Colonic mucosa (tissue), 4 donors: ENCODE data around the gene TNFSF13B. TPM values are rescaled to one million over a fixed set of nuclear protein-coding genes. Genes with fewer than 3 reads are reported as not detected.

Source experiments
- DNase-seq: peaks from one replicate; pipeline ENCODE4 v3.0.0-alpha.2; 2020
- H3K27ac ChIP-seq: fragments of 200-600 bp; one replicate; pipeline ENCODE4 v1.8.0; 2021
- H3K27me3 ChIP-seq: fragments of 200-600 bp; one replicate; pipeline ENCODE4 v1.8.0; 2021
- H3K36me3 ChIP-seq: fragments of 200-600 bp; one replicate; pipeline ENCODE4 v1.8.0; 2021
- H3K4me1 ChIP-seq: fragments of 200-600 bp; one replicate; pipeline ENCODE4 v1.8.0; 2021; ENCODE audit warnings: mild to moderate bottlenecking
- H3K4me3 ChIP-seq: fragments of 200-600 bp; one replicate; pipeline ENCODE4 v1.8.0; 2021
- H3K9ac ChIP-seq, 2 donors: one replicate each; pipeline ENCODE4 v1.7.0; 2013; ENCODE audit warnings: control low read depth in 2 of 2, low read depth in 2 of 2, low read length in 2 of 2
- H3K9me3 ChIP-seq: fragments of 200-600 bp; one replicate; pipeline ENCODE4 v1.8.0; 2021
- intact Hi-C: fragments of 100-400 bp; cut with DNase I; formaldehyde crosslinking; loops from one replicate; pipeline ENCODE4 v1.14.1; 2022
- total RNA-seq, 2 donors: library from RNA; stranded (reverse); fragmentation: NEBNext Ultra II Directional in 1 of 2; extraction: Animal tissue kit (Norgen Biotek cat#: 25700) in 1 of 2; gene quantifications; one replicate each; pipeline ENCODE4 v1.2.1, GENCODE V29; 2021
- TF ChIP-seq, protein P1 (sequence below): fragments of 200-600 bp; IDR thresholded peaks from one replicate; pipeline ENCODE4 v1.8.0; 2022; ENCODE audit warnings: antibody characterized with exemption, mild to moderate bottlenecking
- donor health status: healthy.
- donor health status: DM: no; HTN: no; CAD: no.
- donor health status: DM: no; HTN: no; CAD: no.

TNFSF13B gene
- total RNA-seq, 2 donors from 2014 or later: 2.9 to 4.6 TPM

DNA sequence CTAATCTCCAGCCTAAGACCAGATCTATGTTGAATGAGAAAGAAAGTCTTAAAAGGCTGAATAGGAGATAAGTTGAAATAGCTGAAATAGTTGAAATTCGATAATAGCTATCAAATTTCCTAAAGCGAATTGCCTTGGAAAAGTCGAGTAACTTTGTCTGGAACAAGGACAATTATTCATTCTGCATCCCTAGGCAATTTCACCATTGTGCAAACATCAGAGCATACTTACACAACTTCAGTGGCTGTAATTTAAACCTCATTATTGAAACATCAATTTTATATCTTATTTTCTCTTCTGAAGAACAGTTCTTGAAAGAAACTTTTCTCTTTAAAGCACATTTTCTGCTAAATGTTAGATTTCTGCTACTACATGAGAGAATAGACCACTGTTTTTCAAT lies 13.6 kb downstream of the TNFSF13B start:
- H3K4me3 ChIP-seq: no peak overlapping the region
- no peaks in the 10 kb centered on the region for H3K36me3 ChIP-seq
- no peak overlapping the region for H3K9ac ChIP-seq
- no peaks in the 10 kb centered on the region for H3K27me3 ChIP-seq
- DNase-seq: no peak
- H3K4me1 ChIP-seq: no peaks in the 10 kb centered on the region
- H3K9me3 ChIP-seq: no peaks in the 10 kb centered on the region
- intact Hi-C loops: no loop called here
- no peak overlapping the region for H3K27ac ChIP-seq
- TF ChIP-seq, protein P1, sequence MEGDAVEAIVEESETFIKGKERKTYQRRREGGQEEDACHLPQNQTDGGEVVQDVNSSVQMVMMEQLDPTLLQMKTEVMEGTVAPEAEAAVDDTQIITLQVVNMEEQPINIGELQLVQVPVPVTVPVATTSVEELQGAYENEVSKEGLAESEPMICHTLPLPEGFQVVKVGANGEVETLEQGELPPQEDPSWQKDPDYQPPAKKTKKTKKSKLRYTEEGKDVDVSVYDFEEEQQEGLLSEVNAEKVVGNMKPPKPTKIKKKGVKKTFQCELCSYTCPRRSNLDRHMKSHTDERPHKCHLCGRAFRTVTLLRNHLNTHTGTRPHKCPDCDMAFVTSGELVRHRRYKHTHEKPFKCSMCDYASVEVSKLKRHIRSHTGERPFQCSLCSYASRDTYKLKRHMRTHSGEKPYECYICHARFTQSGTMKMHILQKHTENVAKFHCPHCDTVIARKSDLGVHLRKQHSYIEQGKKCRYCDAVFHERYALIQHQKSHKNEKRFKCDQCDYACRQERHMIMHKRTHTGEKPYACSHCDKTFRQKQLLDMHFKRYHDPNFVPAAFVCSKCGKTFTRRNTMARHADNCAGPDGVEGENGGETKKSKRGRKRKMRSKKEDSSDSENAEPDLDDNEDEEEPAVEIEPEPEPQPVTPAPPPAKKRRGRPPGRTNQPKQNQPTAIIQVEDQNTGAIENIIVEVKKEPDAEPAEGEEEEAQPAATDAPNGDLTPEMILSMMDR: no peak

DNA sequence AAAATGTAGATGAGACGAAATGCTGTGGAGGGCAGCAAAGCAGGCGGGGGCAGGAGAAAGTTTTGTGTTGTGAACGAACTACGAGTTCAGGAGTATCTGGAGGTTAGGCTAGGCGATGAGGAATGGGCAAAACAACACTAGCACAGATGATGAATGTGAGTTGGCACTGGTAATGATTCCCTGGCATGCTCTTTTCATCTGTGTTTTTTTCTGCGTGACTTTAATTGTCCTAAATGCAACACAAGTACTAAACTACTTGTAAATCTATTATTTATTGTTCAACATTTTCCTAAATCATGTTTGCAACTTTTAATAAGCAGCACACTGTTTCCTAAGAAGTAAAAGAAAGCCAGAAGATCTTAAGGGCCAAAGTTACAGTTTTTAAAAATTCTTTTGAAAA lies 19.2 kb downstream of the TNFSF13B start:
- no peak overlapping the region for H3K4me3 ChIP-seq
- no peaks in the 10 kb centered on the region for H3K36me3 ChIP-seq
- H3K4me1 ChIP-seq: no peaks in the 10 kb centered on the region
- TF ChIP-seq, protein P1: no peak
- no peaks in the 10 kb centered on the region for H3K9me3 ChIP-seq
- no peaks in the 10 kb centered on the region for H3K27me3 ChIP-seq
- DNase-seq: no peak
- intact Hi-C loops: no loop called here
- no peak overlapping the region for H3K27ac ChIP-seq
- no peak overlapping the region for H3K9ac ChIP-seq

DNA sequence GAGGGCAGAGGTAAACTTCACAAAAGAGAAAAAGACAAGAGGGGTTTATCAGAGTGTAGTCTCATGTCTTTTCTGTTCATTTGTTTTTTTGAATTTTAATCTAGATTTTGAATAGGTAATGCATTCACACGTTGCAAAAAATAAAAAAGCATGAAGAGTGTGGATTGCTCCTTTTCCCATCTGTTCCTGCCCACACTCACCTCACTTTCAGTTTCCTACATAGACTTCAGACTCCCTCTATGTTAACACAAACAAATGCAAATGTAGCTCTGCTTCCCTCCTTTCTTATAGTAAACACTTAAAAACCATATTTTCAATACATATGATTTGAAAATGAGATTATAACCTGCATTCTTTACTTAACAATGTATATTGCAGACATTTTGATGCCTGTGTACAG lies 20.3 kb downstream of the TNFSF13B start:
- H3K9ac ChIP-seq: no peak overlapping the region
- H3K4me1 ChIP-seq: no peaks in the 10 kb centered on the region
- no peaks in the 10 kb centered on the region for H3K27me3 ChIP-seq
- intact Hi-C loops: no loop called here
- H3K27ac ChIP-seq: no peak overlapping the region
- H3K4me3 ChIP-seq: no peak overlapping the region
- no peaks in the 10 kb centered on the region for H3K9me3 ChIP-seq
- TF ChIP-seq, protein P1: no peak
- H3K36me3 ChIP-seq: no peaks in the 10 kb centered on the region
- DNase-seq: no peak

DNA sequence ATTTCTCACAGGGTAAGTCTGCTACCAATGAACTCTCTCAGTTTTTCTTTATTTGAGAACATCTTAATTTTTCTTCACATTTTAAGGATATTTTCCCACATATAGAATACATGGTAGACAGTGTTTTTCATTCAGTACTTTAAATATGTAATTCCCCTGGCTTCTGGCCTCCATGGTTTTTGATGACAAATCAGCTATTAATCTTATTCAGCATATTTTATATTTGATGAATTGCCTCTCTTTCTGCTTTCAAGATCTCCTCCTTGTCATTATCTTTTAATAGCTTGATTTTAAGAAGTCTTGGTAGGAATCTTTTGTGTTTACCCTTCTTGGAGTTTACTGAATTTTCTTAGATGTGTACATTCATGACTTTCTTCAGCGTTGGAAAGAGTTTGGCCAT lies 27.6 kb downstream of the TNFSF13B start:
- H3K27me3 ChIP-seq: no peaks in the 10 kb centered on the region
- intact Hi-C loops: no loop called here
- no peaks in the 10 kb centered on the region for H3K9me3 ChIP-seq
- no peak for DNase-seq
- TF ChIP-seq, protein P1: no peak
- H3K9ac ChIP-seq: no peak overlapping the region
- H3K4me1 ChIP-seq: no peaks in the 10 kb centered on the region
- H3K27ac ChIP-seq: no peak overlapping the region
- no peak overlapping the region for H3K4me3 ChIP-seq
- H3K36me3 ChIP-seq: no peaks in the 10 kb centered on the region

DNA sequence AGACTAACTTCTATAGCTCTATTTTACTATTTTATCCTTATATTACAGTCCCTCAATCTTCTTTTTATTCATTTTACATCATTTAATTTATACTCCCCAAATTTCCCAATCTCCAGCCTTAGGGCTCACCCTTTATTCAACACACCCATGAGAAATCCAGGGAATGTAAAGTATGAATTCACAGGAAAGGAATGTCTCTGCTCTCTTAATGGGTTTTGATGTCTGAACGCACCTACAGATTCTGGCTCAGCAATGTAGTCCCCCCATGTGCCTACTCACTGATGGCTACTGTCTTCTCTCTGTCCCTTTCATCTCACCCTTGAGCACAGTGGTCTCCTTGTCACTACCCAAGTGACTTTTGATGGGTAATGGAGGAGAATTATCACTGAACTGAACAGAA lies 32.8 kb downstream of the TNFSF13B start:
- Histone ChIP-seq H3K36me3 (no peaks in the 10 kb centered on the region), H3K4me1 (peaks cover 3% of the 10 kb centered on the region), H3K9ac (no peak overlapping the region), H3K27me3 (no peaks in the 10 kb centered on the region), H3K4me3 (no peak overlapping the region), H3K9me3 (no peaks in the 10 kb centered on the region), H3K27ac (no peak overlapping the region)
- intact Hi-C loops: no loop called here
- TF ChIP-seq, protein P1: no peak
- no peak for DNase-seq
